Stimulated activated naive CD8-positive, alpha-beta T cell treated with anti-CD3 and anti-CD28 coated beads, Interleukin-15, Interleukin-2, amounts not matched to agents 100 ng/mL and 50 ng/mL, for 24 hours (primary cell): Measurements from ENCODE around the gene GAL3ST1.
"Not testable (repeated sequence)": the region's sequence is repeated elsewhere in the genome, so short reads cannot be mapped to it uniquely, and the experiment has no call there.

Experiments
- H3K27ac Mint-ChIP-seq: one replicate; pipeline ENCODE4 v1.8.0; 2021; ENCODE audit warnings: mild to moderate bottlenecking, mixed read lengths
- H3K27me3 Mint-ChIP-seq: one replicate; pipeline ENCODE4 v1.8.0; 2021; ENCODE audit warnings: mixed read lengths
- H3K36me3 Mint-ChIP-seq: one replicate; pipeline ENCODE4 v1.8.0; 2021; ENCODE audit warnings: low read depth, mixed read lengths
- H3K4me1 Mint-ChIP-seq: one replicate; pipeline ENCODE4 v1.8.0; 2021; ENCODE audit warnings: low read depth, mixed read lengths
- H3K4me3 Mint-ChIP-seq: one replicate; pipeline ENCODE4 v1.8.0; 2021; ENCODE audit warnings: mild to moderate bottlenecking, mixed read lengths
- H3K9me3 Mint-ChIP-seq: one replicate; pipeline ENCODE4 v1.8.0; 2021; ENCODE audit warnings: mixed read lengths

Gene GAL3ST1

DNA sequence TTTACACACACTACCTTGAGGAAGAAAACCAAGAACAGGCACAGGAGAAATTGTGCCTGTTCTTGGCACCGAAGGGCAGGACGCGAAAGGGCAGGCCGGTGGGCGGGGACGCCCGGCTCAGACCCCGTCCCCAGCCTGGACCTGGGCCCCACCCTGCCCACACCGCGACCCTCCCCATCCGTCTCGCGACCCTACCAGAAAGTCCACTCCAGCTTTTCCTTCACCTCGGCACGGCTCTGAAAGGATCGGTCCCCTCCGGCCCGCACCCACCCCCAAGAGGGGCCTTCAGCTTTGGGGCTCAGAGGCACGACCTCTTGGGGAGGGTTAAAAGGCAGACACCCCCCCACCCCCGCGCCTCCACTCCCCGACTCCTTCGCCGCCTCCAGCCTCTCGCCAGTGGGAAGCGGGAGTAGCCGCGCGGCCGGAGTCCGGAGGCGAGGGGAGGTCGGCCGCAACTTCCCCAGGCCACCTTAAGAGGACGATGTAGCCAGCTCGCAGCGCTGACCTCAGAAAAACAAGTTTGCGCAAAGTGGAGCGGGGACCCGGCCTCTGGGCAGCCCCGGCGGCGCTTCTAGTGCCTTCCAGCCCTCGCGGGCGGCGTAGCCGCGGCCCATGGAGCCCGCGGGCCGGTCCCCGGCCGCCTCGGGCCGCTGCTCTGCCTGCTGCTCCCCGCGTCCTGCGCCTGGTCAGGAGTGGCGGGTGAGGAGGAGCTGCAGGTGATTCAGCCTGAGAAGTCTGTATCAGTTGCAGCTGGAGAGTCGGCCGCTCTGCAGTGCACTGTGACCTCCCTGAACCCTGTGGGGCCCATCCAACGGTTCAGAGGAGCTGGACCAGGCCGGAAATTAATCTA is 32.3 kb downstream of the GAL3ST1 start:
- Mint-ChIP-seq H3K36me3 (no peaks in the 10 kb centered on the region), H3K27me3 (peaks cover 41% of the 10 kb centered on the region), H3K4me3 (no peak overlapping the region), H3K4me1 (peaks cover 6% of the 10 kb centered on the region), H3K9me3 (no peaks in the 10 kb centered on the region), H3K27ac (no peak overlapping the region)

DNA sequence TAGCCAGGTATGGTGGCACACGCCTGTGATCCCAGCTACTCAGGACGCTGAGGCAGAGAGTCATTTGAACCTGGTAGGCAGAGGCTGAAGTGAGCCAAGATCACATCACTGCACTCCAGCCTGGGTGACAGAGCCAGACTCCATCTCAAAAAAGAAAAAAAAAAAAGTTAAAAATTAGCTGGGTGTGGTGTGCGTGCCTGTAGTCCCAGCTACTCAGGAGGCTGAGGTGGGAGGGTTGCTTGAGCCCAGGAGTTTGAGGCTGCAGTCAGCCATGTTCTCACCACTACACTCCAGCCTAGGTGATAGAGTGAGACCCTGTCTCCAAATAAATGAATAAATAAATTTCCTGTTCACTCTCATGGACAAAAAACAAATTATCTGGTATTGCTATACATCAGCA is 33.0 kb downstream of the GAL3ST1 start:
- H3K4me1 Mint-ChIP-seq, H3K27ac Mint-ChIP-seq, H3K9me3 Mint-ChIP-seq, H3K4me3 Mint-ChIP-seq, H3K36me3 Mint-ChIP-seq: not testable (repeated sequence)
- peaks cover 42% of the 10 kb centered on the region for H3K27me3 Mint-ChIP-seq

DNA sequence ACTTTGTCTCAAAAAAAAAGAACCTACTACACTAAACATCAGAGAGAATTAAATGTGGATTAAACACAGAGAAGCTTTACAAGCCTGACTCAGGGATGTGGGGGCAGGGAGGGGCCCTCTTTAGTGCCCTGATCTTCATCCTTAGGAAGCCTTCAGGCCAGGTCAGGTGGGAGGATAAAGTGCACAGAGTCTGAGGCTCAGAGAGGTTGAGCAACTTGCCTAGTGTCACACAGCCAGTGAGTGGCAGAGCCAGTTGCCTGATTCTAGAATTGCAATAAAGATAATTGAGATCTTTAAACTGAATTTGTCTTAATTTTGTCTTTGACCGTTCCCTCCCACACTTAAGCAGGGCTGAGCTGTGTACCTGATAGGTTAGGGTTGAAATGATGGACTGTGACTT is 35.1 kb downstream of the GAL3ST1 start:
- Mint-ChIP-seq H3K36me3 (no peaks in the 10 kb centered on the region), H3K4me3 (no peak overlapping the region), H3K27ac (no peak overlapping the region), H3K9me3 (no peaks in the 10 kb centered on the region), H3K27me3 (peaks cover 42% of the 10 kb centered on the region), H3K4me1 (peaks cover 11% of the 10 kb centered on the region)

DNA sequence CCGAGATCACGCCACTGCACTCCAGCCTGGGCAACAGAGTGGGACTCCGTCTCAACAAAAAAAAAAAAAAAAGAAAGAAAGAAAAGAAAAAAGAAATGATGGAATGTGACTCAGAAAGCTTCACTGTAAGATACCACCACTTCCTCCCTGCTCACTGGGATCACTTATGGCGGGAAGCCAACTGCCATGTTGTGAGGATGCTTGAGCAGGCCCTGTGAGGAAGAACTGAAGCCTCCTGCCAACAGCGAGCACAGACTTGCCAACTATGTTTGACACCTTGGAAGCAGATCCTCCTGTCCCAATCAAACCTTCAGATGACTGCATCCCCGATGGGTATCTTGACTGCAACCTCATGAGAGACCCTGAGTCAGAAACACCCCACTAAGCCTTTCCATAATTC is 36.2 kb downstream of the GAL3ST1 start:
- no peak overlapping the region for H3K4me3 Mint-ChIP-seq
- H3K27me3 Mint-ChIP-seq, result peaks cover 34% of the 10 kb centered on the region
- no peaks in the 10 kb centered on the region for H3K36me3 Mint-ChIP-seq
- H3K9me3 Mint-ChIP-seq, result no peaks in the 10 kb centered on the region
- H3K27ac Mint-ChIP-seq, result no peak overlapping the region
- H3K4me1 Mint-ChIP-seq, result peaks cover 8% of the 10 kb centered on the region

DNA sequence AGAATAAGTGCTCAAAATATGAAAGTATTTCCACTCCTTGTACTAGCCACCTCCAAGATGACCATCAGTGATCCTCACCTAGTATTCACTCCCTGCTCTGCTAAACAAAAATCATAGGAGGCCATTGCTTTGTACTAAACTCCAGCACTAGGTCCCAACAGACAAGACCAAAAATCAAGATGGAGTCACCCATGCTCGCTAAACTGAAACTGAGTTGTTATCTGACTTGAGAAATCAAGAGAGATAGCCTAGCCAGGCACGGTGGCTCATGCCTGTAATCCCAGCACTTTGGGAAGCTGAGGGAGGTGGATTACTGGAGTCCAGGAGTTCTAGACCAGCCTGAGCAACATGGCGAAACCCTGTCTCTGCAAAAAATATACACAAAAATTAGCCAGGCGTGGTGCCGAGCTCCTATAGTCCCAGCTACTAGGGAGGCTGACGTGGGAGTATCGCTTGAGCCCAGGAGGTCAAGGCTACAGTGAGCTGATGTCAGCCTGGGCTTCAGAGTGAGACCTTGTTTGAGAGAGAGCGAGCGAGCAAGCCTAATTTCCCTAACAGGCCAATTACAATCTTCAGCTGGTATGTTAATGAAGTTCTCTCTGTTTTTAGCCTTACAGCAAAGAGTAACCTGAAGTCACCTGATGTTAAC is 37.3 kb downstream of the GAL3ST1 start:
- no peak overlapping the region for H3K27ac Mint-ChIP-seq
- no peak overlapping the region for H3K4me3 Mint-ChIP-seq
- H3K36me3 Mint-ChIP-seq, result no peaks in the 10 kb centered on the region
- peaks cover 5% of the 10 kb centered on the region for H3K4me1 Mint-ChIP-seq
- H3K9me3 Mint-ChIP-seq, result no peaks in the 10 kb centered on the region
- peaks cover 27% of the 10 kb centered on the region for H3K27me3 Mint-ChIP-seq

DNA sequence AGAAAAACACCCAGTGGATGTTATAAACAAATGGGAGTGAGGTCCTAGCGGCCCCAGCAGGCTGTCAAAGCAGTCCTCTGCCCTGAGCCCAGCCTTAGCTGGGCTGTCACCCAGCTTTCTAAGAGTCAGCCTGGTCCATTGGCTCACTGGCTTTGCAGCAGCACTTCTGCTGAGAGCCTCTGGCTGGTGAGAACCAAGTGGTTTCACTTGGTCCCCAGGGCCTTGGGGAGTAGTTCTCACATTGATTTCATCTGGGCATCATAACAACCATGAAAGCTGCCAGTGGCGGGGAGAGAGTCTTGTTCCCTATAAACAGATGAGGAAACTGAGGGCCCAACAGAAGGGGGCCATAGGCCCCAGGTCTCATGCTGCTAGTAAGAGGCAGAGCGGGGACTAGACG is 39.3 kb downstream of the GAL3ST1 start:
- Mint-ChIP-seq H3K9me3 (no peaks in the 10 kb centered on the region), H3K4me3 (no peak overlapping the region), H3K4me1 (peaks cover 5% of the 10 kb centered on the region), H3K27ac (no peak overlapping the region), H3K36me3 (no peaks in the 10 kb centered on the region), H3K27me3 (peaks cover 16% of the 10 kb centered on the region)

DNA sequence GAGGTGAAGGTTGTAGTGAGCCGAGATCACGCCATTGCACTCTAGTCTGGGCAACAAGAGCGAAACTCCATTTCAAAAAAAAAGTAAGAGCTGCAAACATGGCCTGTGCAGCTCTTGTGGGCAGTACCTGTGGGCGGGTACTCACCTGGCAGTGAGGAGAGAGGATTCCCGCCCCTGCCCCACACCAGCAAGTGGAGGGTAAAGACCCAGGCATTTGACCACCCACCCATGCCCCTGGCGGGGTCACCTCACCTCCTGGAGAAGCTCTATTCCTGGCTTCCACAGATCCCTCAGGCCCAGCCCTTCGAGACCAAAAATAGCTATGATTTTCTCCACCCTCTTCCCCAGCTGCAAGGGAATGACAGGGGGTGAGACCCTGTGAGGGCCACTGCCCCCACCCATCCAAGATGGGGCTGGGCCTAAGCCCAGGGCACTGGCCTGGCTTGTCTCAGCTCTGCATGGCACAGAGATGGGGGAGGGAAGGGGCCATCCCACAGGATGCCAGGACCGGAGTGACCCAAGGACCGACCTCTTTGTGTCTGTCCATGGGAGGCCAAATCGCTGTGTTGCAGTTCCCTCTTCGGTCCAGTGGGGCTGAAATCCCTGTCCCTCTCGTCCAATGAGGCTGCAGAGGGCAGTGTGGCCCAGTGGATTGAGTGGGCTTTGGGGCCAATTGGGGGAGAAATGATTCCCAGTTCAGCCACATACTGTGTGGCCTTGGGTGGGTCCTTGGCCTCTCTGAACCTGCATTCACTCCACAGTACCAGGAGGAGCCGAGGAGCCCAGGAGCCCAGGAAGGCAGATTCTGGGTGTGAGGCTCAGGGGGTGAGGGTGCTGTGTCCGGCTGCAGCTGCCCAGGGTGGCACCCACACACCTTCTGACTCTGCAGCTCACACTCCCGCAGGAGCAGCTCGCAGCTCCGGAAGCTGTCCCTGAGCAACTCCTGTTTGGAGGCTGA is 42.5 kb downstream of the GAL3ST1 start:
- Mint-ChIP-seq H3K27me3 (peaks cover 6% of the 10 kb centered on the region), H3K4me1 (peaks cover 5% of the 10 kb centered on the region), H3K27ac (no peak overlapping the region), H3K9me3 (no peaks in the 10 kb centered on the region), H3K36me3 (no peaks in the 10 kb centered on the region), H3K4me3 (no peak overlapping the region)

DNA sequence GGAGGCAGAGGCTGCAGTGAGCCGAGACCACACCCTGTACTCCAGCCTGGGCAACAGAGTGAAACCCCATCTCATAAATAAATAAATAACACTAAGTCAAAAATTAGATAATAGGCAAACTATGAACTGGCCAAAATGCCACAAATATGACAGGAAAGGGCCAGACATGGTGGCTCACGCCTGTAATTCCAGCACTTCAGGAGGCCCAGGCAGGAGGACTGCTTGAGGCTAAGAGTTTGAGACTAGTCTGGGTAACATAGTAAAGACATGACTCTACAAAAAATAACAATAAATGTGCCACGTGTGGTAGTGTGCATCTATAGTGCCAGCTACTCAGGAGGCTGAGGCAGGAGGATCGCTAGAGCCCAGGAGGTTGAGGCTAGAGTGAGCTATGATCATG is 47.8 kb downstream of the GAL3ST1 start:
- Mint-ChIP-seq H3K4me1 (no peaks in the 10 kb centered on the region), H3K9me3 (no peaks in the 10 kb centered on the region), H3K27me3 (no peaks in the 10 kb centered on the region), H3K27ac (no peak overlapping the region), H3K36me3 (no peaks in the 10 kb centered on the region), H3K4me3 (no peak overlapping the region)

DNA sequence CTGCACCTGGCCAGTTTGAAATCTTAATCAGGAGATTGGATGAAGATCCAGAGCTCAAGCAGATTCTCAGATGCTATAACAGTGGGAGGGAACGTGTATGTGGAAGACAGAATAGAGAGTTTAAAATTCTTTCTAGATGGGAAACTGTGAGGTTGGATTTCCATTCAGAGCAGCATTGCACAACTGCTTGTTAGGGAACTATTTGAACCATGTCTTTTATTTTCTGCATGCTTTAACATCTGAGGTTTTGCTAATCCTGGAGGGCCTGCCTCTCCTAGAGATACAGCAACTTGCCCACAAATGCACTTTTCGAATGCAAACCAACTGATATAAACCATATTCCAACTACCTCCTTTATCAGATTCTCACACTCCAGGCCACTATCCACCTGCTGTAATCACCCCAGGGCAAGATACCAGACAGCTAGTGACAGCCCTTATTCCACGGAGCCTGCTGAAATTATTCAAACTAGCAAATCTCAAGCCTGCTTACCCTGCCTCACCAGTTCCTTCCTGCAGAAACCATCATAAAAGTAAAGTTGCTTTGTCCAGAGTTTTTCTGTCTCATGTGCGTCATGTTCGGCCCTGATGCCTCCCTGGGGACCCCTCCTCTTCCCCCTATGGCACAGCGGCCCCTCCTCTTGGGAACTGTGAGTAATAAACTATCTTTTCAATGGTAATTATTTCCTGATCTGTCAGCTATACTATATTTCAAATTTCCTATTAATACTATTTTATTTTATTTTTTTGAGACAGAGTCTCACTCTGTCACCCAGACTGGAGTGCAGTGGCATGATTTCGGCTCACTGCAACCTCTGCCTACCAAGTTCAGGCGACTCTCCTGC is 50.6 kb downstream of the GAL3ST1 start:
- H3K36me3 Mint-ChIP-seq, result no peaks in the 10 kb centered on the region
- H3K4me1 Mint-ChIP-seq, result no peaks in the 10 kb centered on the region
- H3K27me3 Mint-ChIP-seq, result no peaks in the 10 kb centered on the region
- H3K27ac Mint-ChIP-seq, result no peak overlapping the region
- no peaks in the 10 kb centered on the region for H3K9me3 Mint-ChIP-seq
- no peak overlapping the region for H3K4me3 Mint-ChIP-seq

DNA sequence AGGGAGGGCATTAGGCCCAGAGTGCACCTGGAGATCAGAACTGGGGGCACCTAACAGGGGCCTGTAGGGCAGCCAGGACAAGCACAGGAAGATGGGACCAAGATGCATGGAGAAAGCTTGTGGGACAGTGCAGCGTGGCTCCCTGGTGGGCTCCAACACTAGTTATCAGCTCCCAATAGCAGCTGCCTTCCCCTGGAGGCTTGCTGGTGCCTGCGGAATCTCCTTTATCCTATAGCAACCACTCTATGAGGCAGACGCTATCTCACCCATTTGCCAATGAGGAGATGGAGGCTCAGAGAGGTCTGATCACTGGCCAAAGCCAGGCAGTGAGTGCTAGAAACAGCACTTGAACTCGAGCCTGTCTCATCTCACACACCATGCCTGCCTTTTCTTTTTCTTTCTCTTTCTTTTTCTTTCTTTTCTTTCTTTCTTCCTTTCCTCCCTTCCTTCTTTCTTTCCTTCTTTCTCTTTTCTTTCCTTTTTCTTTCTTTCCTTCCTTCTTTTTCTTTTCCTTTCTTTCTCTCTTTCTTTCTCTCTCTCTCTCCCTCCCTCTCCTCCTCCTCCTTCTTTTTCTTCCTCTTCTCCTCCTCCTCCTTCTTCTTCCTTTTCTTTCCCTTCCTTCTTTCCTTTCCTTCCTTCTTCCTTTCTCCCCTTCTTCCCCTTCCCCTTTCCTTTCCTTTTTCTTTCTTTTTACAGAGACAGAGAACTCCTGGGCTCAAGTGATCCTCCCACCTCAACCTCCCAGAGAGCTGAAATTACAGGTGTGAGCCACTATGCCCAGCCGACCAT is 52.9 kb downstream of the GAL3ST1 start:
- Mint-ChIP-seq H3K36me3 (no peaks in the 10 kb centered on the region), H3K27me3 (no peaks in the 10 kb centered on the region), H3K27ac (no peak overlapping the region), H3K4me3 (no peak overlapping the region), H3K4me1 (no peaks in the 10 kb centered on the region), H3K9me3 (no peaks in the 10 kb centered on the region)

DNA sequence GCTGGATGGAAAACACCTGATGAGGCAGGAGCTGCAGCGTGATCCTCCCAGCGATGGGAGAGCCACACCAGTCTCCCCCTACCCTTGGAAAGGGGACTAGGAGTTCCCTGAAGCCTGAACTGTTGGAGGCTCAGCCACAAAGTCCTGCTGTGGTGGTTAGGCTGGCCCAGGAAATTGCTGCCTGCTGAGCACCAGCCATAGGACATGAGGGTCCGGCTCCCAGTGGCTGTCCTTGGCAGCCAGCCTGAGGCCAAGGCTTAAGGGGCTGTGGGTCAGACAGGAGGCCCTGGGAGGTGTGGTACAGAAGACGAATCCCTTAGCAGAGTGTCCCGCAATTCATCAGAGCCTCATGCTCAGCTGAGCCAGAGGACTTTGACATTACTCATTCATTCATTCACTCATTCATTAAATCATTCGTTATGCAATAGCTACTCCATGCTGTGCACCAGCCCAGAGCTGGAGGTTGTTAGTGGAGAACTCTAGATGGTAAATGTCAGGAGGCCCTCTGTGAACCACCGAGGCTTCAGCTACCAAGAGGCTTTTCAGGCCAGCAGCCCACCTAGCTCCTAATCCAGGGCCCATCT is 54.5 kb downstream of the GAL3ST1 start:
- no peaks in the 10 kb centered on the region for H3K4me1 Mint-ChIP-seq
- H3K9me3 Mint-ChIP-seq, result no peaks in the 10 kb centered on the region
- no peaks in the 10 kb centered on the region for H3K27me3 Mint-ChIP-seq
- no peak overlapping the region for H3K27ac Mint-ChIP-seq
- no peaks in the 10 kb centered on the region for H3K36me3 Mint-ChIP-seq
- no peak overlapping the region for H3K4me3 Mint-ChIP-seq

DNA sequence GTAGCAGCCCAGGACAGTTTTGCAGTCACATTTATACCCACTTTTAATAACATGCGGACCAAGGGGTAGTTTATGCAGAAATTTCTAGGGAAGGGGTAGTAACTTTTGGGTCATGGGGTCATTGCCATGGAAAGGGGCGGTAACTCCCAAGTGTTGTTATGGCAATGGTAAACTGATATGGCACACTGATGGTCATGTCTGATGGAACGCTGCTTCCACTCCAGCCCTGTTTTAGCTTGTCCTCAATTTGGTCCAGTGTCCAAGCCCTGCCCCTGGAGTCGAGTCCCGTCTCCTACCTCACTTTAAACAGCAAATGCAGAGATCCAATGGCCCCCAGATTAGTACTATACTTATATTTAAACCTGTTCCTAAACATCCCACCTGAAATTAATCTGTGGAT is 57.7 kb downstream of the GAL3ST1 start:
- H3K4me1 Mint-ChIP-seq, result no peaks in the 10 kb centered on the region
- H3K36me3 Mint-ChIP-seq, result no peaks in the 10 kb centered on the region
- H3K9me3 Mint-ChIP-seq, result no peaks in the 10 kb centered on the region
- H3K4me3 Mint-ChIP-seq, result no peak overlapping the region
- no peak overlapping the region for H3K27ac Mint-ChIP-seq
- no peaks in the 10 kb centered on the region for H3K27me3 Mint-ChIP-seq

DNA sequence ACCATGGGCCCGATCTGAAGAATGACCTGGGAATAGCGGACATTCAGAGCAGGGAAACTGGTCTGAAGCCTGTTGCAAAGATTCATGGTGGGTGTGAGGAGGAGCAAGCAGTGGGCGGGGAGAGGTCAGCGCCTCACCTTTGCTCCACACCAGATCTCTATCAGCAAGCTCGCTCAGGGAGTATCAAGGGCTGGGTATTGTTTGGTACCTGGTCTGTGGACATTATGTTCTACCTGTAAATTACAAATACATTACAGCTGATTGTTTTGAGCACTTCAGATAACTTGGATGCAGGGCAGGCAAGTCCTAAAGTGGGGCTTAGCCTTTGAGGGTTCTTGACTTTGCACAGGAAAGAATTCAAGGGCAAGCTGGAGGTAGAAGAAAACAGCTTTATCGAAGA is 58.2 kb downstream of the GAL3ST1 start:
- Mint-ChIP-seq H3K4me1 (no peaks in the 10 kb centered on the region), H3K9me3 (no peaks in the 10 kb centered on the region), H3K36me3 (no peaks in the 10 kb centered on the region), H3K4me3 (no peak overlapping the region), H3K27ac (no peak overlapping the region), H3K27me3 (no peaks in the 10 kb centered on the region)
